Measurements from ENCODE around the gene EDRF1.

The EDRF1 gene

DNA sequence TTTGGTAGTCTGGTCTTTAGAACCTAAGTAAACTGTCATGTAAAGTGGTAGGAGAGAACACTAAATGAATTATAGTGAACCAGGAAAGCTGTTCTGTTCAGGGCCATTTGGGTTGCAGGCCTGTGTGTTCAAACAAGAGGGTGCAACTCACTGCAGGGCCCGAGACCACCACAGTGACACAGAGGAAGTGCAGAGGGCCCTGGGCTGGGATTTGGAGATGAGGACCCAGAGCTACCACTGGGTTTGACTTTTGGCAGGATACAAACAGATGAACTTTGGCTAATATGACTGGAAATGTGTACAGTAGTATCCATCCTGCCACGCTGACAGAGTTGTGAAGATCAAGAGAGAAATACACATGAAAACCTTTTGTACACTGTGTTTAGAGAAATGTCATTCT is 46.3 kb downstream of the EDRF1 start:
- TF ChIP-seq, protein P1, sequence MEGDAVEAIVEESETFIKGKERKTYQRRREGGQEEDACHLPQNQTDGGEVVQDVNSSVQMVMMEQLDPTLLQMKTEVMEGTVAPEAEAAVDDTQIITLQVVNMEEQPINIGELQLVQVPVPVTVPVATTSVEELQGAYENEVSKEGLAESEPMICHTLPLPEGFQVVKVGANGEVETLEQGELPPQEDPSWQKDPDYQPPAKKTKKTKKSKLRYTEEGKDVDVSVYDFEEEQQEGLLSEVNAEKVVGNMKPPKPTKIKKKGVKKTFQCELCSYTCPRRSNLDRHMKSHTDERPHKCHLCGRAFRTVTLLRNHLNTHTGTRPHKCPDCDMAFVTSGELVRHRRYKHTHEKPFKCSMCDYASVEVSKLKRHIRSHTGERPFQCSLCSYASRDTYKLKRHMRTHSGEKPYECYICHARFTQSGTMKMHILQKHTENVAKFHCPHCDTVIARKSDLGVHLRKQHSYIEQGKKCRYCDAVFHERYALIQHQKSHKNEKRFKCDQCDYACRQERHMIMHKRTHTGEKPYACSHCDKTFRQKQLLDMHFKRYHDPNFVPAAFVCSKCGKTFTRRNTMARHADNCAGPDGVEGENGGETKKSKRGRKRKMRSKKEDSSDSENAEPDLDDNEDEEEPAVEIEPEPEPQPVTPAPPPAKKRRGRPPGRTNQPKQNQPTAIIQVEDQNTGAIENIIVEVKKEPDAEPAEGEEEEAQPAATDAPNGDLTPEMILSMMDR (IDR thresholded peaks at IDR 0.05; ENCODE audit: insufficient read depth, low read depth, low read length, missing control alignments): no peak
- no peak for DNase-seq (ENCODE audit: low read depth)
- no peak overlapping the region for H3K4me3 ChIP-seq (ENCODE audit: low read depth, low read length)

DNA sequence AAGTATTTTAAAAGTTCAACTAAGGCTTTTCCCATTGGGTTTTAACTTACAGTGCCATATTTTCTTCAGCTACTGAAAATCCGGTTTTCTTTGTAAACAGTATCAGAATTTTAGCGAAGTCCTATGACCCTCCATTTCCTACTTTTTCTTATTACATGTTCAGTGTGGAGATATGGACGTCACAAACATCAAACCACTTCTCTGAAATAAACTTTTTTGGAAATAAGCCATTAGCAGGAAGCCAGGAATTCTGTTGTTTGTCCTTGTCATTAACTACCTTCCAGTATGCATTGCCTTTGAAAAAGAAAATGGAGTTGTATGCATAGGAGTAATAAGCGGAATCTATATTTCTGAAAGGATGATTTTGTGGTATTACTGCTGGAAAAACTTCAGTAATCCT is 47.0 kb downstream of the EDRF1 start:
- DNase-seq (ENCODE audit: low read depth): no peak
- no peak overlapping the region for H3K4me3 ChIP-seq (ENCODE audit: low read depth, low read length)
- TF ChIP-seq, protein P1 (IDR thresholded peaks at IDR 0.05; ENCODE audit: insufficient read depth, low read depth, low read length, missing control alignments): no peak

DNA sequence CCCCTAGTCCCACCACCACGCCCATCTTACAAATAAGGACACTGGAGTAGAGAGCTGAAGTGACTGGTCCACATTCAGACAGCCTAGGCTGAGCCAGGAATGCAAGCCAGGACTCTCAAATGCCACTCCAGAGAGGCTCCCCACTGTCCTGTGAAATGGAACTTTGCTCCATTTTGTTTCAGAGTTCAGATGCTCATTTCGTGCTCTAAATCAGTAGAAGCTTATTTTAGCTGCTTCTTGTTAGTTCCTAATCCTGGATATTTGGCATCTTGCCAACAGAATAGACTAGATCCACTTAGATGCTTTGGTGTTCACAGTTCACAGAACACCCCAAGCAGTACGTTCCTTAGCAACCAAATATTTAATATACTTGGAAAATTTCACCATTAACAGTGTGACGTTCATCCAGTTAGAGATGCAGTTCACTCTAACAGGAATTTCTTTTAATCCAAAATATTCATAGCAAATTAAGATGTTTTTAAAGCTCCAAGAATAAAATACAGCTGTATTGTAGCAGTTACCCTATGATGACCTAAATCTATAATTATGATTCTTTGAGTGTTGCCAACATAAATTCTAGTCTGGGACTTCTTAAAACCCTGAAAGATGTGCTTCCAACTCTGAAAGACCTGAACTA is 48.8 kb downstream of the EDRF1 start:
- no peak for DNase-seq (ENCODE audit: low read depth)

DNA sequence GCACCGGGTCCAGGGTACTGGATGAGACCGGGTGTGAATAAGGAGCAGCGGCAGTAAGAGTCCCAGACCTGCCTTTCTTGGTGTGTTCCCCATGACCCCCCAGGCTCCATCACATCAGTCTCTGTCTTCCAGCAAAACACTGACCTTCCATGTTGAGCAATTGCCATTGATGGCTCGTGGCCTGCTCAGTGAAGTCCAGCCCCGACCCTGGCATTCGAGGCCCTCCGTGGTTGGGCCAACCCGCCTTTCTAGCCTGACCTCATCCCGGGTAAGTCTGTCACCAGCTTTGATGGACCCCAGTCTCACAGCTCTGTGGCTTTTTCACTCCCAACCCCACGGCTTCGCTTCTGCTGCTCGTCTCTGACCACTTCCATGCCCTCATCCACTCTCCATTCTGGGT is 49.7 kb downstream of the EDRF1 start:
- H3K4me3 ChIP-seq (ENCODE audit: low read depth, low read length): no peak overlapping the region
- TF ChIP-seq, protein P1 (IDR thresholded peaks at IDR 0.05; ENCODE audit: insufficient read depth, low read depth, low read length, missing control alignments): no peak
- DNase-seq (ENCODE audit: low read depth): no peak

More for the DNA sequence above, 48.8 kb downstream of the EDRF1 start:
- no peak overlapping the region for H3K4me3 ChIP-seq (ENCODE audit: low read depth, low read length)
- TF ChIP-seq, protein P1 (IDR thresholded peaks at IDR 0.05; ENCODE audit: insufficient read depth, low read depth, low read length, missing control alignments): no peak

DNA sequence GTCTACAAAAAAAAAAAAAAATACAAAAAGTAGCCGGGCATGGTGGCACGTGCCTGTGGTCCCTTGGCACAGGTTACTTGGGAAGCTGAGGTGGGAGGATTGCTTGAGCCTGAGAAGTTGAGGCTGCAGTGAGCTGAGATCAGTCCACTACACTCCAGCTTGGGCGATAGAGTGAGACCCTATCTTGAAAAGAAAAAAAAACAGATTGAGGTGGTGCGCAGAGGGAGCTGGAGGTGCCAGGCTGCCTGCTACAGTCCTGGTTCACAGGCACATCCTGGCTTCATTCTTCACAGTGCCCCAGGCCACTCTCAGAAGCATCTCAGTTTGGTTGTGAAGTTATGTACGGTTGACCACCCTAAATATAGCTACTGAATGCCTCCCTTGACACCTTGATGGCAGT is 51.3 kb downstream of the EDRF1 start:
- no peak overlapping the region for H3K4me3 ChIP-seq (ENCODE audit: low read depth, low read length)
- TF ChIP-seq, protein P1 (IDR thresholded peaks at IDR 0.05; ENCODE audit: insufficient read depth, low read depth, low read length, missing control alignments): no peak
- no peak for DNase-seq (ENCODE audit: low read depth)

DNA sequence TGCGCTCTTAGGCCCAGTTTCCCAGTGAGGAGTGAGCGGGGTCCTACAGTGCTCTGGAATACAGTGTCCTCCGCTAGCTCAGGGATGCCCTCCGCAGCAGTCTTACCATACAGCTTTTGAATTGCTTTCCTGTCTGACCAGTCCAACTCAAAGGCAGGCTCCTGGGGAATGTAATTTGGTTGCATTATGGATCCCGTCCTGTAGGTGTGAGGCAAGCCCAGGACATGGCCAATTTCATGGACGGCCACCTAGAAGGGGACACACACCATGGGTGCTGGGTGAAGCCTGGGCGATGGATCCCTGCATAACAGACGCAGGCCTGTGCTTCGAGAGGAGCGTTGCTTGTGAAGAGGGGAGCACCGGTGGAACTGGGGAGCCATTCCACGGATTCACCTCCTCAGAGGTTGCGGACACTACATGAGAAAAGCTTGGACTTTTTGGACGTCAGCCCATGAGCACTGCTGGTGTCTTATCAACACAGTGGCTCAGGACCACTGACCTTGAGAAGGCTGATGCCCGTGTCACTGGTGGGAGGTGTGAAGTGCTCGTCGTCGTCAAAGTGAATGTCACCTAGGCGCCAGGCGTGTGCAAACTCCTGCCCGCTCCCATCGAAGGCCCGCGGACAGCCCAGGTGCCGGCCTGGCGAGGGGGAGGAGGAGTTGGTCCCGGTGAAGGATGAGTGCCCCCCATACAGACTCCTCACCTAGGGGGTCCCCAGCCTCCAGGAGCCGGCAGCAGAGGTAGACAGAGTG is 52.8 kb downstream of the EDRF1 start:
- TF ChIP-seq, protein P1 (IDR thresholded peaks at IDR 0.05; ENCODE audit: insufficient read depth, low read depth, low read length, missing control alignments): no peak
- no peak for DNase-seq (ENCODE audit: low read depth)
- H3K4me3 ChIP-seq (ENCODE audit: low read depth, low read length): no peak overlapping the region

DNA sequence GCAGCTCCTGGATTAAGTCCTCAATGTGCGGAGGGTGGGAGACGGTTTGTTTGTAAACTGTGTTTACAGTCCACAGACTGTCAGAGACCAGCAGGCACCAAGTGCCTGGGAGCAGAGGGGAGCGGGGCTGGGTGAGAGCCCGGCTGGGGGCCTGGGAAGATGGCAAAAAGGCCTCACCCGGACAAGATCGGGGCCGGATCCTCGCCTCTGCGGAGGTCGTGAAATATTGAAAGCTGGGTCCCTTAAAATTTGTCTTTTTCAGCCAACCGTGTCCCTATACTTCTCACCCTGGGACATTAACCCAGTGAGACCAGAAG is 53.3 kb downstream of the EDRF1 start:
- no peak for DNase-seq (ENCODE audit: low read depth)
- H3K4me3 ChIP-seq (ENCODE audit: low read depth, low read length): no peak overlapping the region
- TF ChIP-seq, protein P1 (IDR thresholded peaks at IDR 0.05; ENCODE audit: insufficient read depth, low read depth, low read length, missing control alignments): no peak
